Kidney (tissue), 22 donors: ENCODE results near the gene FBL. TPM values are rescaled to one million over a fixed set of nuclear protein-coding genes. Genes with fewer than 3 reads are reported as not detected.
"Not testable (repeated sequence)": the region's sequence is repeated elsewhere in the genome, so short reads cannot be mapped to it uniquely, and the experiment has no call there.

Experiments
- DNase-seq, 5 donors: peaks; one replicate each; pipeline ENCODE4 v3.0.0-alpha.2; 2013 to 2020
- FAIRE-seq: peaks from 2 replicates; lab custom pipeline; 2012; peaks lifted over from hg19 to GRCh38; lab: Jason Lieb, UNC
- H3K27ac ChIP-seq, 2 donors: one replicate each; pipeline ENCODE4 v1.7.0; 2013; ENCODE audit warnings: low read depth in 2 of 2, low read length in 2 of 2, inconsistent platforms in 1 of 2
- H3K27me3 ChIP-seq: one replicate; pipeline ENCODE4 v1.7.1; 2013; ENCODE audit warnings: low read length, inconsistent platforms; ENCODE audit not compliant: control insufficient read depth, insufficient read depth
- H3K36me3 ChIP-seq, 3 donors: one replicate each; pipeline versions ENCODE4 v1.7.0 to v1.7.1; 2013; ENCODE audit warnings: low read length in 3 of 3, control low read depth in 1 of 3, inconsistent platforms in 1 of 3; ENCODE audit not compliant: insufficient read depth in 3 of 3, control insufficient read depth in 2 of 3
- H3K4me1 ChIP-seq, 3 donors: one replicate each; pipeline versions ENCODE4 v1.7.0 to v1.7.1; 2013; ENCODE audit warnings: low read length in 3 of 3, inconsistent platforms in 1 of 3, low read depth in 1 of 3; ENCODE audit not compliant: control insufficient read depth in 2 of 3, insufficient read depth in 2 of 3
- H3K4me3 ChIP-seq, 3 donors: one replicate each; pipeline versions ENCODE4 v1.7.0 to v1.8.1; 2013; ENCODE audit warnings: low read length in 3 of 3, control low read depth in 1 of 3, inconsistent platforms in 1 of 3
- H3K9ac ChIP-seq, 3 donors: one replicate each; pipeline versions ENCODE4 v1.7.0 to v1.7.1; 2013; ENCODE audit warnings: low read length in 3 of 3, control low read depth in 1 of 3, inconsistent platforms in 1 of 3
- H3K9me3 ChIP-seq, 3 donors: one replicate each; pipeline versions ENCODE4 v1.7.0 to v1.7.1; 2013; ENCODE audit warnings: low read length in 3 of 3, control low read depth in 1 of 3, inconsistent platforms in 1 of 3; ENCODE audit not compliant: control insufficient read depth in 2 of 3, insufficient read depth in 1 of 3
- intact Hi-C: fragments of 100-400 bp; cut with DNase I; formaldehyde crosslinking; loops from one replicate; pipeline ENCODE4 v1.11.1; 2022
- long read RNA-seq, 10 donors: library from polyadenylated mRNA in 1 of 10; unstranded in 1 of 10; transcript quantifications; one replicate each; pipeline ENCODE4 v2.0.0 and lab custom pipeline, GENCODE V29; 2021 to 2026
- polyA plus RNA-seq: library from polyadenylated mRNA; stranded (reverse); fragments of 350-450 nt; fragmentation: Illumina TruSeq; extraction: RNeasy Lipid Tissue Mini Kit (QIAGEN cat#74804); gene quantifications from one replicate; pipeline ENCODE4 v1.2.3, GENCODE V29; 2014; ENCODE audit warnings: low read depth, low replicate concordance; ENCODE audit not compliant: insufficient read depth
- total RNA-seq: library from RNA; stranded (reverse); fragmentation: NEBNext Ultra II Directional; extraction: Animal tissue kit (Norgen Biotek cat#: 25700); gene quantifications from one replicate; pipeline ENCODE4 v1.2.1, GENCODE V29; 2021
- TF ChIP-seq, protein P1 (sequence below): IDR thresholded peaks from 3 replicates; pipeline ENCODE4 v1.5.1; 2012; ENCODE audit warnings: mild to moderate bottlenecking, moderate library complexity, borderline replicate concordance; ENCODE audit not compliant: insufficient read depth; ENCODE audit errors: extremely low read depth
- donor health status: control.
- donor health status: control.
- donor health status: control.
- donor health status: control.
- donor health status: control.
- donor health status: DM: yes; HTN: yes; CAD: no.
- donor health status: Normal renal cell carcinoma (clear cell type).

FBL gene
- total RNA-seq, result 165 TPM
- polyA plus RNA-seq, result 155 TPM
- long read RNA-seq, donor 1, transcript FBL-201 (9 exons, 1,160 nt), result major isoform, 42 of 83 reads
- long read RNA-seq, donor 1, partial matches to known transcripts, result 35 of 83 reads
- long read RNA-seq, donor 1, other reads (novel, unspliced or antisense), result 6 of 83 reads
- long read RNA-seq, donor 2, transcript FBL-201 (9 exons, 1,160 nt), result major isoform, 44 of 97 reads
- long read RNA-seq, donor 2, partial matches to known transcripts, result 42 of 97 reads
- long read RNA-seq, donor 2, other reads (novel, unspliced or antisense), result 11 of 97 reads
- long read RNA-seq, donor 3, transcript FBL-201 (9 exons, 1,160 nt), result major isoform, 46 of 121 reads
- long read RNA-seq, donor 3, partial matches to known transcripts, result 63 of 121 reads
- long read RNA-seq, donor 3, other reads (novel, unspliced or antisense), result 10 of 121 reads
- long read RNA-seq, donor 4, transcript FBL-201 (9 exons, 1,160 nt), result major isoform, 51 of 67 reads
- long read RNA-seq, donor 4, partial matches to known transcripts, result 6 of 67 reads
- long read RNA-seq, donor 4, other reads (novel, unspliced or antisense), result 8 of 67 reads
- long read RNA-seq, donor 5, partial matches to known transcripts, result 0 of 1 reads
- long read RNA-seq, donor 5, other reads (novel, unspliced or antisense), result 0 of 1 reads
- long read RNA-seq, donor 6, transcript FBL-201 (9 exons, 1,160 nt), result major isoform, 80 of 136 reads
- long read RNA-seq, donor 6, partial matches to known transcripts, result 49 of 136 reads
- long read RNA-seq, donor 6, other reads (novel, unspliced or antisense), result 5 of 136 reads
- long read RNA-seq, donor 7, transcript FBL-201 (9 exons, 1,160 nt), result major isoform, 36 of 99 reads
- long read RNA-seq, donor 7, partial matches to known transcripts, result 55 of 99 reads
- long read RNA-seq, donor 7, other reads (novel, unspliced or antisense), result 8 of 99 reads
- long read RNA-seq, donor 8, transcript FBL-201 (9 exons, 1,160 nt), result major isoform, 31 of 69 reads
- long read RNA-seq, donor 8, partial matches to known transcripts, result 29 of 69 reads
- long read RNA-seq, donor 8, other reads (novel, unspliced or antisense), result 6 of 69 reads
- long read RNA-seq, donor 9, transcript FBL-201 (9 exons, 1,160 nt), result major isoform, 15 of 25 reads
- long read RNA-seq, donor 9, partial matches to known transcripts, result 10 of 25 reads
- long read RNA-seq, donor 9, other reads (novel, unspliced or antisense), result 0 of 25 reads
- long read RNA-seq, donor 10, transcript FBL-201 (9 exons, 1,160 nt), result major isoform, 22 of 73 reads
- long read RNA-seq, donor 10, partial matches to known transcripts, result 43 of 73 reads
- long read RNA-seq, donor 10, other reads (novel, unspliced or antisense), result 5 of 73 reads

DNA sequence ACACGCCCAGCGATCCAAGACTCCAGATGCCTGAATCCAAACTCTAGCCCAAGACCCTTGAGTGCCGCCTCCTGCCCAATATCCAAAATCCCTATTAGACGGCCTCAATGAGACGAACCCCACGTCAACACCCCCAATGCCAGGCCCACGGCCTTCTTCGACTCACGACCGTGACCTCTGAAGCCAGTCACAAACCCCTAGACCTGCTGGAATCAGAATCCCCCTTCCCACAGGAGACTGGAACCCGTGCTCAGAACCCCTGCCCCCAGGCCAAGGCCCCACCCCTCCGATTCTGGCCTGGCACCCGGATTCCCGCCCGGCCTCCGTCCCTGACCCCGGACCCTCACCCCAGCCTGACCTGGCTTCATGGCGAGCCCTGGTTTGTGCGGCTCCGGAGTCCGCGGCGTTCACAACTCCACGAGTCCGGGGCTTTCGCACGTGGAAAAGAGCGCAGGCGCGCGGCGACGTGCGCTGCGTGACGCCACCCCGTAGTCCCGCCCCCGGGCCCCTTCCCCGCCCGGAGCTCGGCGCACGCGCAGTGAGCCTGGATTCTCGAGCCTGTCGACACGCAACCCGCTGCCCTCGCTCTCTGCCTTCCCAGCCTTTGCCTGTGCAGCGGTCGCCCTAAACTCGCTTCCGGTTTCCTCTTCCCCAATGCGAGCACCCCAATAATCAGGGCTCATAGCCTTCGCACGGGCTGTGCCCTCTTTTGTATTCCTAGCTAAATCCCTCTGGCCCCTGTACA is at the start of gene FBL:
Gene FBL (minus strand): TSS at position 447 of the 745 bp plus-strand sequence. CDS start 79 bp downstream, at position 368.
- no peaks in the 10 kb centered on the region for H3K36me3 ChIP-seq
- peak within 1 kb of the TSS; percentile 79 to 89 for H3K27ac ChIP-seq
- H3K4me3 ChIP-seq, result peak within 1 kb of the TSS; percentile 84 to 90 (median 86)
- H3K27me3 ChIP-seq, result no peaks in the 10 kb centered on the region
- no peaks in the 10 kb centered on the region for H3K9me3 ChIP-seq
- DNase-seq (peak; percentile 96 to 98 (median 97)), FAIRE-seq (no peak)
- intact Hi-C loops, result no loop called here
- H3K9ac ChIP-seq, result peak within 1 kb of the TSS; percentile 73 to 93 (median 85)
- peaks cover 5 to 11% (median 6%) of the 10 kb centered on the region in 3 donors for H3K4me1 ChIP-seq
- TF ChIP-seq, protein P1, sequence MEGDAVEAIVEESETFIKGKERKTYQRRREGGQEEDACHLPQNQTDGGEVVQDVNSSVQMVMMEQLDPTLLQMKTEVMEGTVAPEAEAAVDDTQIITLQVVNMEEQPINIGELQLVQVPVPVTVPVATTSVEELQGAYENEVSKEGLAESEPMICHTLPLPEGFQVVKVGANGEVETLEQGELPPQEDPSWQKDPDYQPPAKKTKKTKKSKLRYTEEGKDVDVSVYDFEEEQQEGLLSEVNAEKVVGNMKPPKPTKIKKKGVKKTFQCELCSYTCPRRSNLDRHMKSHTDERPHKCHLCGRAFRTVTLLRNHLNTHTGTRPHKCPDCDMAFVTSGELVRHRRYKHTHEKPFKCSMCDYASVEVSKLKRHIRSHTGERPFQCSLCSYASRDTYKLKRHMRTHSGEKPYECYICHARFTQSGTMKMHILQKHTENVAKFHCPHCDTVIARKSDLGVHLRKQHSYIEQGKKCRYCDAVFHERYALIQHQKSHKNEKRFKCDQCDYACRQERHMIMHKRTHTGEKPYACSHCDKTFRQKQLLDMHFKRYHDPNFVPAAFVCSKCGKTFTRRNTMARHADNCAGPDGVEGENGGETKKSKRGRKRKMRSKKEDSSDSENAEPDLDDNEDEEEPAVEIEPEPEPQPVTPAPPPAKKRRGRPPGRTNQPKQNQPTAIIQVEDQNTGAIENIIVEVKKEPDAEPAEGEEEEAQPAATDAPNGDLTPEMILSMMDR, result no peak

DNA sequence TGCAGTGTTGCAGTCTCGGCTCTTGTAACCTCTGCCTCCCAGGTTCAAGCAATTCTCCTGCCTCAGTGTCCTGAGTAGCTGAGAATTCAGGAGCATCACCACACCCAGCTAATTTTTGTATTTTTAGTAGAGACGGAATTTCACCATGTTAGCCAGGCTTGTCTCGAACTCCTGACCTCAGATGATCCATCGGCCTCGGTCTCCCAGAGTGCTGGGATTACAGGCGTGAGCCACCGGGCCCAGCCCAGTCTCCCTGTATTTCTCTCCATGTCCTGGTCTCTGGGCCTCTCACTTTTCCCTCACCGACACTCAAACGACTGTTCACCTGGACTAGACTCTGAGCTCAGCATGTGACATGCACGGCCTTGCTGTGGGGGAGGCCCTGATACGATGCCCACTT is 48.9 kb upstream of the FBL start:
- peak in 1 of 5 donors; percentile 39 for DNase-seq
- FAIRE-seq, H3K27me3 ChIP-seq, intact Hi-C loops, H3K4me3 ChIP-seq, H3K27ac ChIP-seq, H3K36me3 ChIP-seq, H3K9me3 ChIP-seq, H3K9ac ChIP-seq, H3K4me1 ChIP-seq: not testable (repeated sequence)

DNA sequence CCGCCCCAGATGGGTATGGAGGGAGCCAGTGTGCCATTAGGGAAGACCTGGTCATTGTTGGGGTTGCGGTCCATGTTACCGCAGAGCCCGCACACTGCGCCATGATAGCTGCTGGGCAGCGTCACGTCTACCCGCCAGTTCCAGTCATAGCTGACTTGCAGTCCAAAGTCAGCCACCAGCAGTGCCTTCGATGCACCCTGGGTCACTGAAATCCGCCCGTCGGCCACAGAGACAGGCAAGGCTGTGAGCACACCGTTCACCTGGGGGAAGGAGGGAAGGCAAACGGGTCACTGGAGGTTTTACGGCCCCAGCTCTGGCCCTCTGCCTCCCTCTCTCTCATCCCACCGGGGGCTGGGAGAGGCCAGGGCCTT is 48.0 kb upstream of the FBL start:
- H3K27ac ChIP-seq, FAIRE-seq, H3K27me3 ChIP-seq, H3K9me3 ChIP-seq, H3K4me3 ChIP-seq, H3K4me1 ChIP-seq, intact Hi-C loops, H3K9ac ChIP-seq, H3K36me3 ChIP-seq: not testable (repeated sequence)
- DNase-seq, result peak in 1 of 5 donors; percentile 39

DNA sequence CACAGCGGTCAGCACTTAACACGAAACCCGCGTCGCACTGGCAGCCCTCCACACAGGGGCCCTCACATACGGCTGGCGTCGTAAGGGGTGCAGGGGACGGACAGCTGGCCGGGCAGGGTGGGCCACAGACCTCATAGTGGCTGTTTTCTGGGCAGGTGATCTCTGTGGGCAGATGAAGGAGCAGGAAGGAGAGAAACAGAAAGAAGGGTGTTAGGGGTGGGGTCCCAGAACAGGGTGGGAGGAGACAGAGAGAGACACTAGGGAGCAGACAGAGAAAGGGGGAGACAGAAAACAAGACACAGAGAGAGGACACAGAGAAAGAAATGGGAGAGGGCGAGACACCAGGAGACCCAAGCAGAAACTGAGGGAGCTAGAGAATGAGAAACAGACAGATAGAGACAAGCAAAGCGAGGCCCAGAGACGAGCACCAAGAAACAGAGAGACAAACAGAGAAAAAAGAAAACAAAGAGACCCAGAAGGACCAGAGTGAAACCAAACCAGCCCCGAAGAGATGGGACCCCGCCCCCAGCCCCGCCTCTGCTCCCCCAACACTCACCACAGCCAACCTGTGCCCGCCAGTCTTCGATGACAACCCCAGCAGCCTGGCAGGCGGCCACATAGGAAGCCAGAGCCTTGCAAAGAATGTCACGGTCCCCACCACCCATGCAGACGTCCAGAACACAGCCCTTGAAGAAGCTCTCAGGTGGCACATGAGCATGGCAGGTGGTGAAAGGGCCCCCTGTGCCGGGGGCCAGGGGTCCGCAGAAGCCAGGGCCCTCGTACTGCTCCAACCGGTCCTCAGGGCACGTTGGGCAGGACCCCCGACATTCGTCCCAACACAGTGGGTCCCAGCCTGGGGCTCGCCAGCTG is 47.4 kb upstream of the FBL start:
- peak overlapping the region in 1 of 2 donors; percentile 28 for H3K27ac ChIP-seq
- H3K27me3 ChIP-seq, H3K36me3 ChIP-seq, H3K9ac ChIP-seq, intact Hi-C loops, H3K4me1 ChIP-seq, H3K9me3 ChIP-seq, FAIRE-seq: not testable (repeated sequence)
- H3K4me3 ChIP-seq, result peak overlapping the region in 1 of 3 donors; percentile 32
- DNase-seq, result peak in 2 of 5 donors; percentile 23 to 92

DNA sequence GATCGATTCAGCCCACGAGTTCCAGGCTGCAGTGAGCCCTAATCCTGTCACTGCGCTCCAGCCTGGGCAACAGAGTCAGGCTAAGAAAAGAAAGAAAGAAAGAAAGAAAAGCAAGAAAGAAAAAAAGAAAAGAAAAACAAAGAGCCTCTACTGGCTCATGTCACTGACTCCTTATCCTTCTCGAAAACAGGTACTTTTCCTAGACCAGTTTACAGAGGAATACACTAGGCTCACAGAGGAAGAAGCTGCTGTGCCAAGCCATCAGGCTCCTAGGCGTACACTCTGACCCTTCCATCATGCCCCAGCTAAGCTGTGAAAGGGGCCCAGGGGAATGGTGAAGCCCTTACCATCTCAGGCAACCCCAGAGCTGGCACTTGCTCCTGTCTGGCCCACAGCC is 46.3 kb upstream of the FBL start:
- H3K27ac ChIP-seq, H3K27me3 ChIP-seq, H3K36me3 ChIP-seq, H3K4me3 ChIP-seq, FAIRE-seq, H3K4me1 ChIP-seq, intact Hi-C loops, H3K9me3 ChIP-seq: not testable (repeated sequence)
- DNase-seq, result peak in 1 of 5 donors; percentile 8
- H3K9ac ChIP-seq, result peak overlapping the region in 1 of 3 donors; percentile 26
